ENCODE data around the gene MCM5. TPM values are rescaled to one million over a fixed set of nuclear protein-coding genes. Genes with fewer than 3 reads are reported as not detected.
A peak's percentile ranks its signal among the peaks of the same experiment; 100 is the strongest.

Gene MCM5
- total RNA-seq, 3 donors from 2014 or later (not counting 1 experiment from before 2014, with no cell fraction given) = 59.3 to 73.8 (median 61.5) TPM

GRCh38 chr22:35409783-35410662 lies 10.1 kb downstream of the MCM5 start:
- intact Hi-C loops (cut with micrococcal nuclease) = loop anchor here (5.0 kb wide), 1 partner anchor 58 kb away; no protein-coding TSS in a partner anchor
- Mint-ChIP-seq H3K4me3 (peak overlapping the region; percentile 31), H3K36me3 (peaks cover 15% of the 10 kb centered on the region), H3K27ac (peak overlapping the region; percentile 62 to 71), H3K9me3 (no peaks in the 10 kb centered on the region), H3K4me1 (peaks cover 6 to 21% of the 10 kb centered on the region in 2 donors), H3K27me3 (ENCODE audit: low read depth in 2 of 2) (no peaks in the 10 kb centered on the region)
- TF ChIP-seq CTCF (IDR thresholded peaks at IDR 0.05) = no peak
- 42% methylated on average over 16 of the region's 16 CpGs for WGBS (ENCODE audit: insufficient coverage)
- Histone ChIP-seq H3K27me3 (ENCODE audit: control insufficient read depth, insufficient read depth, low read length) (no peaks in the 10 kb centered on the region), H3K9me3 (ENCODE audit: control insufficient read depth, insufficient read depth, low read length) (no peaks in the 10 kb centered on the region), H3K4me1 (ENCODE audit: control insufficient read depth, insufficient read depth, low read length) (peaks cover 24% of the 10 kb centered on the region), H3K36me3 (ENCODE audit: control insufficient read depth, insufficient read depth, low read length) (peaks cover 77% of the 10 kb centered on the region), H3K27ac (ENCODE audit: low read length) (peak overlapping the region; percentile 87), H3K4me3 (ENCODE audit: low read length) (no peak overlapping the region)
- DNase-seq (peak; percentile 27 to 46), ATAC-seq (peak; percentile 84 to 91 (median 84))

- H3K27ac ChIP-seq (ENCODE audit: low read length) = peak overlapping the region; percentile 87
- Mint-ChIP-seq H3K4me3 (no peak overlapping the region), H3K4me1 (peaks cover 6 to 21% of the 10 kb centered on the region in 2 donors), H3K27ac (peak overlapping the region; percentile 62 to 71), H3K27me3 (ENCODE audit: low read depth in 2 of 2) (no peaks in the 10 kb centered on the region), H3K9me3 (no peaks in the 10 kb centered on the region), H3K36me3 (peaks cover 15% of the 10 kb centered on the region)
- WGBS (ENCODE audit: insufficient coverage) = 86% methylated on average over 6 of the region's 6 CpGs
- peaks cover 82% of the 10 kb centered on the region for H3K36me3 ChIP-seq (ENCODE audit: control insufficient read depth, insufficient read depth, low read length)
- H3K4me3 ChIP-seq (ENCODE audit: low read length) = no peak overlapping the region
- intact Hi-C loops (cut with micrococcal nuclease) = loop anchor here (5.0 kb wide), 1 partner anchor 58 kb away; no protein-coding TSS in a partner anchor
- no peak for TF ChIP-seq CTCF (IDR thresholded peaks at IDR 0.05)
- no peaks in the 10 kb centered on the region for H3K27me3 ChIP-seq (ENCODE audit: control insufficient read depth, insufficient read depth, low read length)
- DNase-seq (no peak), ATAC-seq (no peak)
- H3K4me1 ChIP-seq (ENCODE audit: control insufficient read depth, insufficient read depth, low read length) = peaks cover 24% of the 10 kb centered on the region
- H3K9me3 ChIP-seq (ENCODE audit: control insufficient read depth, insufficient read depth, low read length) = no peaks in the 10 kb centered on the region
Measured at GRCh38 chr22:35410663-35411034, 10.7 kb downstream of the MCM5 start.

- H3K27me3 Mint-ChIP-seq (ENCODE audit: low read depth in 2 of 2) = no peaks in the 10 kb centered on the region
- H3K4me3 Mint-ChIP-seq = no peak overlapping the region
- no peaks in the 10 kb centered on the region for H3K9me3 Mint-ChIP-seq
- 45% methylated on average over 7 of the region's 7 CpGs for WGBS (ENCODE audit: insufficient coverage)
- H3K27ac Mint-ChIP-seq = peak overlapping the region; percentile 62 to 71
- no peak for ATAC-seq
- intact Hi-C loops (cut with micrococcal nuclease) = loop anchor here (5.0 kb wide), 1 partner anchor 59 kb away; no protein-coding TSS in a partner anchor
- Histone ChIP-seq H3K36me3 (ENCODE audit: control insufficient read depth, insufficient read depth, low read length) (peaks cover 86% of the 10 kb centered on the region), H3K4me1 (ENCODE audit: control insufficient read depth, insufficient read depth, low read length) (peaks cover 24% of the 10 kb centered on the region), H3K9me3 (ENCODE audit: control insufficient read depth, insufficient read depth, low read length) (no peaks in the 10 kb centered on the region), H3K27ac (ENCODE audit: low read length) (peak overlapping the region; percentile 87), H3K4me3 (ENCODE audit: low read length) (no peak overlapping the region), H3K27me3 (ENCODE audit: control insufficient read depth, insufficient read depth, low read length) (no peaks in the 10 kb centered on the region)
- DNase-seq = peak in 1 of 2 donors; percentile 15
- peaks cover 17% of the 10 kb centered on the region for H3K36me3 Mint-ChIP-seq
- H3K4me1 Mint-ChIP-seq = peaks cover 6 to 21% of the 10 kb centered on the region in 2 donors
- TF ChIP-seq CTCF (IDR thresholded peaks at IDR 0.05) = no peak
Measured at GRCh38 chr22:35411102-35411501, 11.2 kb downstream of the MCM5 start.
